Measurements from ENCODE around the gene RPS21.
A peak's percentile ranks its signal among the peaks of the same experiment; 100 is the strongest.

GRCh38 chr20:62366370-62367135 lies 20.4 kb upstream of the RPS21 start:
- TF ChIP-seq TCF7L2 (IDR thresholded peaks at IDR 0.05; ENCODE audit: low read depth, low read length) (no peak), ZKSCAN1 (IDR thresholded peaks at IDR 0.05; ENCODE audit: low read length) (no peak), CTCF (CRISPR knock-in tag; IDR thresholded peaks at IDR 0.05) (peak; percentile 36), ZNF780A (CRISPR knock-in tag; IDR thresholded peaks at IDR 0.05) (no peak), ZSCAN5A (CRISPR knock-in tag; IDR thresholded peaks at IDR 0.05; ENCODE audit: borderline replicate concordance) (no peak), PBX2 (CRISPR knock-in tag; IDR thresholded peaks at IDR 0.05) (no peak), FOXK2 (IDR thresholded peaks at IDR 0.05) (no peak), ZFX (CRISPR knock-in tag; IDR thresholded peaks at IDR 0.05; ENCODE audit: low read depth) (0 out of 2 replicates have a peak, but pooled peaks have one; percentile 37), GTF3A (CRISPR knock-in tag; conservative IDR thresholded peaks at IDR 0.05) (no peak)

All from HepG2 (cell line).